ENCODE measurements around the gene ZSCAN1.
"Not testable (repeated sequence)": the region's sequence is repeated elsewhere in the genome, so short reads cannot be mapped to it uniquely, and the experiment has no call there.

ZSCAN1 gene

GRCh38 chr19:58033741-58034476 lies at the start of gene ZSCAN1:
TSS of gene ZSCAN1 (plus strand) at chr19:58034025. CDS start at chr19:58037837, 3,812 bp downstream.
- DNase-seq (ENCODE audit: low read depth, low spot score): no peak

GRCh38 chr19:57992841-57993240 lies 41.0 kb upstream of the ZSCAN1 start:
- DNase-seq (ENCODE audit: low read depth, low spot score): no peak

GRCh38 chr19:58000677-58001076 lies 33.1 kb upstream of the ZSCAN1 start:
- DNase-seq (ENCODE audit: low read depth, low spot score): no peak

GRCh38 chr19:58001895-58002369 lies 31.9 kb upstream of the ZSCAN1 start:
- no peak for DNase-seq (ENCODE audit: low read depth, low spot score)

- peak; percentile 70 for DNase-seq (ENCODE audit: low read depth, low spot score)
Observed at GRCh38 chr19:58002384-58003173, 31.2 kb upstream of the ZSCAN1 start, which contains the start of gene ZNF606. TSS of gene ZNF606 (minus strand) at chr19:58002820. CDS start at chr19:58001319, 1,501 bp downstream.

- DNase-seq (ENCODE audit: low read depth, low spot score): no peak
Observed at GRCh38 chr19:58003174-58003828, 30.5 kb upstream of the ZSCAN1 start.

GRCh38 chr19:58007285-58007684 lies 26.5 kb upstream of the ZSCAN1 start:
- DNase-seq (ENCODE audit: low read depth, low spot score): no peak

GRCh38 chr19:58008877-58009276 lies 24.9 kb upstream of the ZSCAN1 start:
- DNase-seq (ENCODE audit: low read depth, low spot score): not testable (repeated sequence)

- no peak for DNase-seq (ENCODE audit: low read depth, low spot score)
Observed at GRCh38 chr19:58009301-58009665, 24.5 kb upstream of the ZSCAN1 start.

GRCh38 chr19:58009666-58010301 lies 24.0 kb upstream of the ZSCAN1 start:
- no peak for DNase-seq (ENCODE audit: low read depth, low spot score)

GRCh38 chr19:58010507-58010906 lies 23.3 kb upstream of the ZSCAN1 start:
- DNase-seq (ENCODE audit: low read depth, low spot score): no peak

- no peak for DNase-seq (ENCODE audit: low read depth, low spot score)
Observed at GRCh38 chr19:58014141-58014540, 19.7 kb upstream of the ZSCAN1 start.

- DNase-seq (ENCODE audit: low read depth, low spot score): no peak
Observed at GRCh38 chr19:58020129-58020528, 13.7 kb upstream of the ZSCAN1 start.

- no peak for DNase-seq (ENCODE audit: low read depth, low spot score)
Observed at GRCh38 chr19:58021541-58022282, 12.1 kb upstream of the ZSCAN1 start.

- no peak for DNase-seq (ENCODE audit: low read depth, low spot score)
Observed at GRCh38 chr19:58022283-58022660, 11.6 kb upstream of the ZSCAN1 start.

- no peak for DNase-seq (ENCODE audit: low read depth, low spot score)
Observed at GRCh38 chr19:58024661-58025060, 9.2 kb upstream of the ZSCAN1 start.

GRCh38 chr19:58034477-58034793 lies 610 bp downstream of the ZSCAN1 start:
- DNase-seq (ENCODE audit: low read depth, low spot score): no peak

- no peak for DNase-seq (ENCODE audit: low read depth, low spot score)
Observed at GRCh38 chr19:58035863-58036262, 2.0 kb downstream of the ZSCAN1 start.

GRCh38 chr19:58037927-58038687 lies 4.3 kb downstream of the ZSCAN1 start:
- DNase-seq (ENCODE audit: low read depth, low spot score): no peak

GRCh38 chr19:58038688-58039204 lies 4.9 kb downstream of the ZSCAN1 start:
- no peak for DNase-seq (ENCODE audit: low read depth, low spot score)
